ENCODE data around the gene UCMA.
"Not testable (repeated sequence)": the region's sequence is repeated elsewhere in the genome, so short reads cannot be mapped to it uniquely, and the experiment has no call there.

UCMA gene

GRCh38 chr10:13239923-13240322, 5.7 kb upstream of the UCMA start:
- H3K27me3 ChIP-seq (ENCODE audit: low read depth, low read length), result no peaks in the 10 kb centered on the region
- no peaks in the 10 kb centered on the region for H4K20me1 ChIP-seq (ENCODE audit: insufficient read depth, low read length)

GRCh38 chr10:13238271-13239077, 4.3 kb upstream of the UCMA start:
- TF ChIP-seq CTCF (IDR thresholded peaks at IDR 0.05; ENCODE audit: low read depth, low read length) (no peak), EZH2phosphoT487 (IDR thresholded peaks at IDR 0.05; ENCODE audit: low read depth) (no peak)
- no peak overlapping the region for H3K27ac ChIP-seq (ENCODE audit: low read length)
- H2AFZ ChIP-seq (ENCODE audit: low read depth, low read length), result no peak overlapping the region
- no peaks in the 10 kb centered on the region for H3K36me3 ChIP-seq (replicated peaks; ENCODE audit: low read depth, low read length)
- H3K27me3 ChIP-seq (ENCODE audit: low read depth, low read length), result no peaks in the 10 kb centered on the region
- no peak overlapping the region for H3K9ac ChIP-seq (ENCODE audit: low read length)
- H3K4me2 ChIP-seq (ENCODE audit: low read length), result no peak overlapping the region
- no peaks in the 10 kb centered on the region for H4K20me1 ChIP-seq (ENCODE audit: insufficient read depth, low read length)
- no peaks in the 10 kb centered on the region for H3K4me1 ChIP-seq (ENCODE audit: low read length)
- no peaks in the 10 kb centered on the region for H3K9me3 ChIP-seq (ENCODE audit: insufficient read depth, low read length)
- no peak overlapping the region for H3K4me3 ChIP-seq (ENCODE audit: low read length)
- no peaks in the 10 kb centered on the region for H3K79me2 ChIP-seq (ENCODE audit: low read length)

More at GRCh38 chr10:13239923-13240322, 5.7 kb upstream of the UCMA start:
- Histone ChIP-seq H3K9me3 (ENCODE audit: insufficient read depth, low read length) (no peaks in the 10 kb centered on the region), H3K27ac (ENCODE audit: low read length) (no peak overlapping the region), H2AFZ (ENCODE audit: low read depth, low read length) (no peak overlapping the region), H3K9ac (ENCODE audit: low read length) (no peak overlapping the region), H3K79me2 (ENCODE audit: low read length) (no peaks in the 10 kb centered on the region), H3K36me3 (replicated peaks; ENCODE audit: low read depth, low read length) (no peaks in the 10 kb centered on the region), H3K4me2 (ENCODE audit: low read length) (no peak overlapping the region), H3K4me3 (ENCODE audit: low read length) (no peak overlapping the region), H3K4me1 (ENCODE audit: low read length) (no peaks in the 10 kb centered on the region)
- TF ChIP-seq EZH2phosphoT487 (IDR thresholded peaks at IDR 0.05; ENCODE audit: low read depth), result no peak
- no peak for TF ChIP-seq CTCF (IDR thresholded peaks at IDR 0.05; ENCODE audit: low read depth, low read length)

DNA sequence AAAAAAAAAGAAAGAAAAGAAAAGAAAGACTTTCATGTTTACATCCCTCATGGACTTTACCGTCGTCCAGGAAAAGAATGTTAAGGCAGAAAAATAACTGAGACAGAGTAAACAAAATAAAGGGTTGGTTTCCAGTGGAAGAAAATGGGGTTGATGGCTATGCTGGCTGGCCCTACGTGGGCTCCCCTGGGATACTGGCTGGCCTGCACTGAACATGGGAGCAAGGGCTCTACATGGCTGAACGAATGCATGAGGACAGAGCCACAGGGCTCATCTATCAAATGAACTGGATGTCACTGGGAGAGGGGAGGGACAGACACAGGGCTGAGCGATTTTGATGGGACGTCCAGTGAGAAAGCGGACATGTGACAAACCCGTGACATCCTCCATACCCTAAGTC, 2.5 kb upstream of the UCMA start:
- Histone ChIP-seq H3K4me1 (ENCODE audit: low read length) (no peaks in the 10 kb centered on the region), H3K9ac (ENCODE audit: low read length) (no peak overlapping the region), H3K79me2 (ENCODE audit: low read length) (no peaks in the 10 kb centered on the region), H3K27ac (ENCODE audit: low read length) (no peak overlapping the region), H3K4me2 (ENCODE audit: low read length) (no peak overlapping the region), H3K36me3 (replicated peaks; ENCODE audit: low read depth, low read length) (no peaks in the 10 kb centered on the region), H2AFZ (ENCODE audit: low read depth, low read length) (no peak overlapping the region), H3K4me3 (ENCODE audit: low read length) (no peak overlapping the region), H3K9me3 (ENCODE audit: insufficient read depth, low read length) (no peaks in the 10 kb centered on the region), H4K20me1 (ENCODE audit: insufficient read depth, low read length) (no peaks in the 10 kb centered on the region), H3K27me3 (ENCODE audit: low read depth, low read length) (no peaks in the 10 kb centered on the region)
- no peak for TF ChIP-seq CTCF (IDR thresholded peaks at IDR 0.05; ENCODE audit: low read depth, low read length)
- TF ChIP-seq EZH2phosphoT487 (IDR thresholded peaks at IDR 0.05; ENCODE audit: low read depth), result no peak

- H4K20me1 ChIP-seq (ENCODE audit: insufficient read depth, low read length); H2AFZ ChIP-seq (ENCODE audit: low read depth, low read length); H3K27ac ChIP-seq (ENCODE audit: low read length); H3K79me2 ChIP-seq (ENCODE audit: low read length); H3K4me3 ChIP-seq (ENCODE audit: low read length); H3K9me3 ChIP-seq (ENCODE audit: insufficient read depth, low read length); H3K9ac ChIP-seq (ENCODE audit: low read length); H3K36me3 ChIP-seq (replicated peaks; ENCODE audit: low read depth, low read length); H3K27me3 ChIP-seq (ENCODE audit: low read depth, low read length); H3K4me1 ChIP-seq (ENCODE audit: low read length); H3K4me2 ChIP-seq (ENCODE audit: low read length): not testable (repeated sequence)
Observed at GRCh38 chr10:13234736-13235135, 562 bp upstream of the UCMA start.
